Nephron (organoid): ENCODE data around the gene ZC3H10.
A peak's percentile ranks its signal among the peaks of the same experiment; 100 is the strongest.

Experiments used
- H3K27ac Mint-ChIP-seq, 3 experiments: 2 replicates each; pipeline ENCODE4 v1.8.0; 2020; ENCODE audit warnings: mixed read lengths in 3 of 3, mild to moderate bottlenecking in 2 of 3, moderate library complexity in 1 of 3
- H3K27me3 Mint-ChIP-seq: 2 replicates; pipeline ENCODE4 v1.8.0; 2021; ENCODE audit warnings: low read depth, mild to moderate bottlenecking, moderate library complexity, mixed read lengths
- H3K36me3 Mint-ChIP-seq: 2 replicates; pipeline ENCODE4 v1.8.0; 2020; ENCODE audit warnings: low read depth, mixed read lengths
- H3K4me1 Mint-ChIP-seq: 2 replicates; pipeline ENCODE4 v1.8.0; 2020; ENCODE audit warnings: mixed read lengths
- H3K4me3 Mint-ChIP-seq, 3 experiments: 2 replicates each; pipeline ENCODE4 v1.8.0; 2020; ENCODE audit warnings: mild to moderate bottlenecking in 3 of 3, mixed read lengths in 3 of 3, moderate library complexity in 2 of 3
- H3K9me3 Mint-ChIP-seq: 2 replicates; pipeline ENCODE4 v1.8.0; 2020; ENCODE audit warnings: mixed read lengths
- CTCF ChIP-seq, 3 experiments: fragments of 200-600 bp; sonication (generic); IDR thresholded peaks; one replicate each; pipeline ENCODE4 v1.5.0; 2021; ENCODE audit warnings: antibody characterized with exemption in 3 of 3; ENCODE audit not compliant: unreplicated experiment in 3 of 3

ZC3H10 gene

DNA sequence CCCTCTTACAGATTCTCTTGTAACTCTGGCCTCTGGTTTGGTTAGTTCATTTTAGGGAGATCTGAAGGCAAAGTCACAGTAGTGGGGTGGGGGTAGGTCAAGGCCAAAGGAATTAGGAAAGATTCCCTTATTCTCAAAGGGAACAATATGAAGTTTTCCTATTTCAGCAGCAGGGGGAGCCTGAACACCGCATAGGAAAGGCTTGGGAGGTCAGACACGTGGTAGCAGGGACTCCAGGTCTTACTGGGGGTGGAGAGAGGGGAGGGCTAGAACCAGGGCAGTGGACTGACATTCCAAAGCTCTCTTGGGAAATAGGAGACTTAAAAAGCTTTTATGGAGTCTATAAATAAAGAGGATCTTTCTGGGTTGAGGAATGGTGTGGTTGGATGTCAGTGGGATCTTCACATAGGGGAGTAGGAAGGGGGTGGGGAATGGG, 1.3 kb downstream of the ZC3H10 start:
- peak; percentile 68 to 82 (median 74) for TF ChIP-seq CTCF (IDR thresholded peaks at IDR 0.05; ENCODE audit: unreplicated experiment in 3 of 3)
- peaks cover 18% of the 10 kb centered on the region for H3K36me3 Mint-ChIP-seq
- H3K4me1 Mint-ChIP-seq = peaks cover 45% of the 10 kb centered on the region
- H3K4me3 Mint-ChIP-seq = peak overlapping the region; percentile 88 to 100 (median 95)
- H3K27ac Mint-ChIP-seq = peak overlapping the region; percentile 95 to 99 (median 97)
- H3K27me3 Mint-ChIP-seq = no peaks in the 10 kb centered on the region
- no peaks in the 10 kb centered on the region for H3K9me3 Mint-ChIP-seq

DNA sequence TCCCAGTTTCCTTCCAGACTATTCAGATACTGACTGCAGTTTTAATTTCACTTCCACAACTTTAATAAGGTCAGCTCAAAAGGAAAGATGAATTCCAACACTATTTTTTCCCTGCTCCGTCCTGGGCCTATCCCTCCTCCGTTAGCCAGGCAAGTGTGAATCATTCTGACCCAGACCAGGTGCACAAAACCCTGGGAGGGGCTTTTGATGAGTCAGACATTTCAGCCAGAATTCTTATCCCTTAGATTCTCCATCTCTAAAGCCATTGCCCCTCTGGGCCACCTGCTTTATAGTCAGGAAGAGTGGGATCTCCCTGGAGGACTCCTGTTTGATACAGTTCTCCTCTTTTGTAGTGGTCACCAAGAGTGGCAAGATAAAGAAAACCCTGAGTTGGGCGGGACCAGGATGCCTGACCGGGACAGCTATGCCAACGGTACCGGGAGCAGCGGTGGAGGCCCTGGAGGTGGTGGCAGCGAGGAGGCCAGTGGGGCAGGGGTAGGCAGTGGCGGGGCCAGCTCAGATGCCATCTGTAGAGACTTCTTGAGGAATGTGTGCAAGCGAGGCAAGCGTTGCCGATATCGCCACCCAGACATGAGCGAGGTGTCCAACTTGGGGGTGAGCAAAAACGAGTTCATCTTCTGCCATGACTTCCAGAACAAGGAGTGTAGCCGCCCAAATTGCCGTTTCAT, 2.2 kb downstream of the ZC3H10 start:
- Mint-ChIP-seq H3K27me3 (no peaks in the 10 kb centered on the region), H3K27ac (peak overlapping the region; percentile 95 to 99 (median 97)), H3K36me3 (peaks cover 17% of the 10 kb centered on the region), H3K4me3 (peak overlapping the region; percentile 32 to 95 (median 44)), H3K9me3 (no peaks in the 10 kb centered on the region), H3K4me1 (peaks cover 48% of the 10 kb centered on the region)
- no peak for TF ChIP-seq CTCF (IDR thresholded peaks at IDR 0.05; ENCODE audit: unreplicated experiment in 3 of 3)

DNA sequence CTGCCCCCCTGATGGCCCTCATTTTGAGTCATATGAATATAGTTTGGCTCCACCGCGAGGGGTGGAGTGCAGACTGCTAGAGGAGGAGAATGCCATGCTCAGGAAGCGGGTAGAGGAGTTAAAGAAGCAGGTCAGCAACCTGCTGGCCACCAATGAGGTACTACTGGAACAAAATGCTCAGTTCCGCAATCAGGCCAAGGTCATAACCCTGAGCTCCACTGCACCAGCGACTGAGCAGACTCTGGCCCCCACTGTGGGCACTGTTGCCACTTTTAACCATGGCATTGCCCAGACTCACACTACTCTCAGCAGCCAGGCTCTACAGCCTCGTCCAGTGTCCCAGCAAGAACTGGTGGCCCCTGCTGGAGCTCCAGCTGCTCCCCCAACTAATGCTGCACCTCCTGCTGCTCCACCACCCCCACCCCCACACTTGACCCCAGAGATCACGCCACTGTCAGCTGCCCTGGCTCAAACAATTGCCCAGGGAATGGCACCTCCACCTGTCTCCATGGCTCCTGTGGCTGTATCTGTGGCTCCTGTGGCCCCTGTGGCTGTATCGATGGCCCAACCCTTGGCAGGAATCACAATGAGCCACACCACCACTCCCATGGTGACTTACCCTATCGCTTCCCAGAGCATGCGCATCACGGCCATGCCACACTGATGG, 3.3 kb downstream of the ZC3H10 start:
- no peak overlapping the region for H3K4me3 Mint-ChIP-seq
- H3K36me3 Mint-ChIP-seq = peaks cover 15% of the 10 kb centered on the region
- no peaks in the 10 kb centered on the region for H3K9me3 Mint-ChIP-seq
- TF ChIP-seq CTCF (IDR thresholded peaks at IDR 0.05; ENCODE audit: unreplicated experiment in 3 of 3) = no peak
- H3K4me1 Mint-ChIP-seq = peaks cover 54% of the 10 kb centered on the region
- H3K27me3 Mint-ChIP-seq = no peaks in the 10 kb centered on the region
- peak overlapping the region in 1 of 3 experiments; percentile 12 for H3K27ac Mint-ChIP-seq

- no peak for TF ChIP-seq CTCF (IDR thresholded peaks at IDR 0.05; ENCODE audit: unreplicated experiment in 3 of 3)
- Mint-ChIP-seq H3K27ac (peak overlapping the region; percentile 26 to 48 (median 46)), H3K4me1 (peaks cover 67% of the 10 kb centered on the region), H3K27me3 (no peaks in the 10 kb centered on the region), H3K36me3 (peaks cover 10% of the 10 kb centered on the region), H3K4me3 (peak overlapping the region in 1 of 3 experiments; percentile 19), H3K9me3 (no peaks in the 10 kb centered on the region)
These were observed 4.6 kb downstream of the ZC3H10 start for GRCh38 chr12:56122637-56123036.

DNA sequence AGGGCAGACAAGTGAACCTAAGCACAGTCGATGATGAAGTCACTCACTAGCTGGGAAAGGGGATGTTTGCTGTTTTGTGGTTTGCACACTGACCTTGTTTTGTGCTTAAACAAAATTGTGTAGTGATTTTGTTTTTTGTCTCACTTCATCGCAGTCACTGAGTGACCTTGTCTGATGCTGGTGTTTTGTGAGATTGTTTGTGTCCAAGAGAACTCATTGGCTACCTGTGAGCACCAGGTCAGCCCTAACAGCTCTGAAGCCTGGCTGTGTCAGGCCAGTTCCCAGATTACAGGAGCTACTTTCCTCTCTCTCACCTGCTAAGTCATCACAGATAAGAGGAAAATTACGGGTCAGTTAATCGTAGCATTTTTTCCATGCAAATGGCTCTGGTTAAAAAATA, 6.1 kb downstream of the ZC3H10 start:
- Mint-ChIP-seq H3K27me3 (no peaks in the 10 kb centered on the region), H3K27ac (peak overlapping the region; percentile 14 to 69 (median 45)), H3K4me3 (no peak overlapping the region), H3K36me3 (peaks cover 6% of the 10 kb centered on the region), H3K4me1 (peaks cover 63% of the 10 kb centered on the region), H3K9me3 (no peaks in the 10 kb centered on the region)
- TF ChIP-seq CTCF (IDR thresholded peaks at IDR 0.05; ENCODE audit: unreplicated experiment in 3 of 3) = no peak
